Iris pigment epithelial cell (primary cell): ENCODE measurements around the gene UBC.

Experiments used
- DNase-seq: peaks from one replicate; pipeline ENCODE4 v3.0.0-alpha.2; 2011; ENCODE audit warnings: low read depth

UBC gene

GRCh38 chr12:124914392-124915238 is at the start of gene UBC:
Gene UBC, minus strand, starts transcription at chr12:124914650. Its CDS starts 879 bp downstream, at chr12:124913771.
- DNase-seq = peak; percentile 92

GRCh38 chr12:124963211-124963610 is 48.8 kb upstream of the UBC start:
- DNase-seq = no peak

GRCh38 chr12:124961055-124961454 is 46.6 kb upstream of the UBC start:
- no peak for DNase-seq

GRCh38 chr12:124956571-124956970 is 42.1 kb upstream of the UBC start:
- no peak for DNase-seq

- no peak for DNase-seq
Observed at GRCh38 chr12:124954771-124955170, 40.3 kb upstream of the UBC start.

GRCh38 chr12:124953689-124954405 is 39.4 kb upstream of the UBC start:
- DNase-seq = no peak

- no peak for DNase-seq
Observed at GRCh38 chr12:124952801-124953200, 38.4 kb upstream of the UBC start.

GRCh38 chr12:124952295-124952694 is 37.8 kb upstream of the UBC start:
- no peak for DNase-seq

- DNase-seq = no peak
Observed at GRCh38 chr12:124949779-124950728, 35.6 kb upstream of the UBC start.

- no peak for DNase-seq
Observed at GRCh38 chr12:124949066-124949465, 34.6 kb upstream of the UBC start.

GRCh38 chr12:124947561-124948398 is 33.3 kb upstream of the UBC start:
- DNase-seq = no peak

GRCh38 chr12:124947013-124947412 is 32.6 kb upstream of the UBC start:
- no peak for DNase-seq

- DNase-seq = no peak
Observed at GRCh38 chr12:124946447-124946793, 32.0 kb upstream of the UBC start.

GRCh38 chr12:124941170-124941527 is 26.7 kb upstream of the UBC start:
- no peak for DNase-seq

- peak; percentile 92 for DNase-seq
Observed at GRCh38 chr12:124940393-124941169, 26.1 kb upstream of the UBC start.

- DNase-seq = no peak
Observed at GRCh38 chr12:124940143-124940392, 25.6 kb upstream of the UBC start.

- DNase-seq = peak; percentile 92
Observed at GRCh38 chr12:124939421-124940142, 25.1 kb upstream of the UBC start.

GRCh38 chr12:124939079-124939420 is 24.6 kb upstream of the UBC start:
- peak; percentile 93 for DNase-seq

GRCh38 chr12:124938587-124938986 is 24.1 kb upstream of the UBC start:
- peak; percentile 52 for DNase-seq

GRCh38 chr12:124938108-124938507 is 23.7 kb upstream of the UBC start:
- no peak for DNase-seq
